Measurements from ENCODE around the gene SMPDL3B.

DNA sequence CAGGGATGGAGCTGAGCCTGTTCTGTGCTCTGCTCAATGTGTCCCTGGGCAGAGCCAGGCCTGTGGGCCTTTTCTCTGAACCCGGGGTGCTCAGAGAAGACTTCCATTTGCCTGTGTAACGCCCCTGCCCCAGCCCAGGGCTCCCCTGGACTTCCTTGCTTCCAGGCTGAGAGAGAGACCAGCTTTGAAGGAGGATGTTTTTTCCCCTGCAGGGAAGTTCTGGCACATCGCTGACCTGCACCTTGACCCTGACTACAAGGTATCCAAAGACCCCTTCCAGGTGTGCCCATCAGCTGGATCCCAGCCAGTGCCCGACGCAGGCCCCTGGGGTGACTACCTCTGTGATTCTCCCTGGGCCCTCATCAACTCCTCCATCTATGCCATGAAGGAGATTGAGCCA lies 10.2 kb downstream of the SMPDL3B start:
- no peak for TF ChIP-seq SP1 (CRISPR knock-in tag; conservative IDR thresholded peaks at IDR 0.05)
- TF ChIP-seq, protein P1, sequence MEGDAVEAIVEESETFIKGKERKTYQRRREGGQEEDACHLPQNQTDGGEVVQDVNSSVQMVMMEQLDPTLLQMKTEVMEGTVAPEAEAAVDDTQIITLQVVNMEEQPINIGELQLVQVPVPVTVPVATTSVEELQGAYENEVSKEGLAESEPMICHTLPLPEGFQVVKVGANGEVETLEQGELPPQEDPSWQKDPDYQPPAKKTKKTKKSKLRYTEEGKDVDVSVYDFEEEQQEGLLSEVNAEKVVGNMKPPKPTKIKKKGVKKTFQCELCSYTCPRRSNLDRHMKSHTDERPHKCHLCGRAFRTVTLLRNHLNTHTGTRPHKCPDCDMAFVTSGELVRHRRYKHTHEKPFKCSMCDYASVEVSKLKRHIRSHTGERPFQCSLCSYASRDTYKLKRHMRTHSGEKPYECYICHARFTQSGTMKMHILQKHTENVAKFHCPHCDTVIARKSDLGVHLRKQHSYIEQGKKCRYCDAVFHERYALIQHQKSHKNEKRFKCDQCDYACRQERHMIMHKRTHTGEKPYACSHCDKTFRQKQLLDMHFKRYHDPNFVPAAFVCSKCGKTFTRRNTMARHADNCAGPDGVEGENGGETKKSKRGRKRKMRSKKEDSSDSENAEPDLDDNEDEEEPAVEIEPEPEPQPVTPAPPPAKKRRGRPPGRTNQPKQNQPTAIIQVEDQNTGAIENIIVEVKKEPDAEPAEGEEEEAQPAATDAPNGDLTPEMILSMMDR (IDR thresholded peaks at IDR 0.05) = no peak
- TF ChIP-seq, protein P2, sequence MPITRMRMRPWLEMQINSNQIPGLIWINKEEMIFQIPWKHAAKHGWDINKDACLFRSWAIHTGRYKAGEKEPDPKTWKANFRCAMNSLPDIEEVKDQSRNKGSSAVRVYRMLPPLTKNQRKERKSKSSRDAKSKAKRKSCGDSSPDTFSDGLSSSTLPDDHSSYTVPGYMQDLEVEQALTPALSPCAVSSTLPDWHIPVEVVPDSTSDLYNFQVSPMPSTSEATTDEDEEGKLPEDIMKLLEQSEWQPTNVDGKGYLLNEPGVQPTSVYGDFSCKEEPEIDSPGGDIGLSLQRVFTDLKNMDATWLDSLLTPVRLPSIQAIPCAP (CRISPR knock-in tag; IDR thresholded peaks at IDR 0.05) = no peak
- TF ChIP-seq MXD4 (CRISPR knock-in tag; IDR thresholded peaks at IDR 0.05; ENCODE audit: borderline replicate concordance) = no peak
- no peak for TF ChIP-seq ETV6 (CRISPR knock-in tag; IDR thresholded peaks at IDR 0.05)
- TF ChIP-seq, protein P3, sequence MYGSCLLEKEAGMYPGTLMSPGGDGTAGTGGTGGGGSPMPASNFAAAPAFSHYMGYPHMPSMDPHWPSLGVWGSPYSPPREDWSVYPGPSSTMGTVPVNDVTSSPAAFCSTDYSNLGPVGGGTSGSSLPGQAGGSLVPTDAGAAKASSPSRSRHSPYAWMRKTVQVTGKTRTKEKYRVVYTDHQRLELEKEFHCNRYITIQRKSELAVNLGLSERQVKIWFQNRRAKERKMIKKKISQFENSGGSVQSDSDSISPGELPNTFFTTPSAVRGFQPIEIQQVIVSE (CRISPR knock-in tag; IDR thresholded peaks at IDR 0.05; ENCODE audit: borderline replicate concordance) = no peak
- TF ChIP-seq ESRRA (CRISPR knock-in tag; IDR thresholded peaks at IDR 0.05; ENCODE audit: borderline replicate concordance) = no peak
- no peak for TF ChIP-seq ZNF263 (CRISPR knock-in tag; IDR thresholded peaks at IDR 0.05; ENCODE audit: low read depth)
- no peak for TF ChIP-seq SMAD3 (CRISPR knock-in tag; IDR thresholded peaks at IDR 0.05; ENCODE audit: borderline replicate concordance)
- TF ChIP-seq JUN (CRISPR knock-in tag; IDR thresholded peaks at IDR 0.05) = no peak
- TF ChIP-seq FOXP1 (CRISPR knock-in tag; IDR thresholded peaks at IDR 0.05; ENCODE audit: borderline replicate concordance) = no peak
